HG02943 (cell line): ENCODE results near the gene SBF1.
"Not testable (repeated sequence)": the region's sequence is repeated elsewhere in the genome, so short reads cannot be mapped to it uniquely, and the experiment has no call there.

Experiments used
- ATAC-seq: cut with Tn5 transposase; IDR thresholded peaks from one replicate; pipeline ENCODE4 v1.9.1; 2021; ENCODE audit warnings: mild to moderate bottlenecking, low read depth, moderate library complexity; ENCODE audit not compliant: unreplicated experiment

SBF1 gene

GRCh38 chr22:50408311-50408710, 66.5 kb downstream of the SBF1 start:
- ATAC-seq = no peak

GRCh38 chr22:50406416-50407170, 68.2 kb downstream of the SBF1 start:
- no peak for ATAC-seq

- ATAC-seq = no peak
Measured at GRCh38 chr22:50403701-50404101, 71.1 kb downstream of the SBF1 start.

GRCh38 chr22:50401907-50402306, 72.9 kb downstream of the SBF1 start:
- no peak for ATAC-seq

DNA sequence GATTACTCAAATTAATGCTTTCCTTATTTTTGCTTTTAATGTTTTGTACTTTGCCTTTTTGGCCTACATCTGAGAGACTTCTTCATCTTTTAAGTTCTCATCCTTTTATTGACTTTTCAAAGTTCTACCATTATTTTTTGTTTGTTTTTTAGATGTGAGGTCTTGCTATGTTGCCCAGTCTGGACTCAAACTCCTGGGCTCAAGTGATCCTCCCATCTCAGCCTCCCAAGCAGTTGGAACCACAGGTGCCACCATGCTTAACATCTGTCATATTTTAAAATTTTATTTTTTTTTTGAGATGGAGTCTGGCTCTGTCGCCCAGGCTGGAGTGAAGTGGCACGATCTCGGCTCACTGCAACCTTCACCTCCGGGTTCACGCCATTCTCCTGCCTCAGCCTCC, 73.9 kb downstream of the SBF1 start:
- ATAC-seq = no peak

DNA sequence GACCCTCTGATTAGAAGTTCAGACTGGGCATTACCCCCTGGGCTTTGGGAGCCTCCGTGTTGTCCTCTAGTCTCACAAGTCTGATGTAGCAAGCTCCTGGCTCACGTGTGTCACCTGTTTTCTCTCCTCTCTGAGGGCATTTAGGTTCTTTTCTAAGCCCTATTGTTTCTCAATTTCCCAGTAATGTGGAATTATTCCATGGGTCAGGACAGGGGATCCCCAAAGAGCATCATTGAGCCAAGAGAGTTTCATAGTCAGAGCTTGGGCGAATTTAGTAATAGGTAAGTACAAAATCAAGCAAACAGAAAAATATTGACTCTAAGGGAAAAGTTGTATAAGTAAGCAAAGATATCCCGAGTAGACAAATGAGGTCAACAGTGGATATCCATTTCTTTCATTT, 74.4 kb downstream of the SBF1 start:
- no peak for ATAC-seq

- ATAC-seq = no peak
Measured at GRCh38 chr22:50399751-50400331, 75.0 kb downstream of the SBF1 start.

DNA sequence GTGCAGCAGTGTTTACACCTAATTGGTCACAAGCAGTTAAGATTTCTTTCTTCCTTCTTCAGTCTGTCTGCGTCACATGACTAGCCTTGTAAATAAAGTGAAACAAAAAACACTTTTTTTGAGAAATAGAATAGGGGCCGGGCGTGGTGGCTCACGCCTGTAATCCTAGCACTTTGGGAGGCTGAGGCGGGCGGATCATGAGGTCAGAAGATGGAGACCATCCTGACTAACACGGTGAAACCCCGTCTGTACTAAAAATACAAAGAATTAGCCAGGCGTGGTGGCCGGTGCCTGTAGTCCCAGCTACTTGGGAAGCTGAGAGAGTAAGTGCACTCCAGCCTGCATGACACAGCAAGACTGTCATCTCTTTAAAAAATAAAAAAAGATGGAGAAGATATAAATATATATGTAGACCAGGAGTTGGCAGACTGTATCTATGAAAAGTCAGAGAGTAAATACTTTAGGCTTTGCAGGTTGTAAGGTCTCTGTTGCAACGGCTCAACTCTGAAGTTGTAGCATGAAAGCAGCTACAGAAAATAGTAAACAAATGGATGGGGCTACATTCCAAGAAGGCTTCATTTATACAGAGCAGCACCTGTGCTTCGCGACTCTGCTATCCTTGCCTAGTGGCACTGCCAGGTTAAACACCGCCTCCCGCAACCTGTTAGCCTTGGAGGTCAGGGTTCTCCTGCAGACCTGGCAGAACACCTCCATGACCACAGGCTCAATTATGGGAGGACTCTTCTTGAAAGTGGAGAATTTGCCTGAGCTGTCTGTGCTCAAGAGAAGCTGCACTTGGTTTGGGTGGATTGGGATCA, 75.8 kb downstream of the SBF1 start:
- ATAC-seq = no peak

GRCh38 chr22:50397371-50398060, 77.3 kb downstream of the SBF1 start:
- not testable (repeated sequence) for ATAC-seq

DNA sequence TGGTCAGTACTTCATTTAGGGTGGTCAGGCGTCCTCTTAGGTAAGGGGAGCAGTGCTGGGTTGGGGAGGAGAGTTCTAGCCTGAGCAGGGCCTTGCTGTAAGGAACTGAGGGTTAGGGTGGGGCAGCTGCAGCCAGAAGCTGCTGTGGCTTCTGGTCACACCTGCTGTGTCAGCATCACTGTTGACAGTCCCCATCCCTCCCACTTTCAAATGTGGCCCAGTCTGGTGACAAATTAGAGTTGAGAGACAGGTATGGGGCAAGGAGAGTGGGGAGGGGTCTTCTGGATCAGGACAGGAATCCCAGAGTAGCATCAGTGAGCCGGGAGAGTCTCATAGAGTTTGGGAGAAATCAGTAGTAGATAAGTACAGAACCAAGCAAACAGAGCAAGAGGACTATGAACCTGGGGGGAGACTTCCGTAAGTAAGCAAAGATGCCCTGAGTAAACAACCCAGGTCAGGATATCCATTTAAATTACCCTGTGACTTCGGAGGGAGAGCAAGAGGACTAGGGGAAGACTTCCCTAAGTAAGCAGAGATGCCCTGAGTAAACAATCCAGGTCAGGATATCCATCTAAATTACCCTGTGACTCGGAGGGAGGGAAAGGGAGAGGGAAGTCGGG, 78.0 kb downstream of the SBF1 start:
- no peak for ATAC-seq
